Adipose tissue (tissue), 3 donors: ENCODE data around the gene STEEP1. TPM values are rescaled to one million over a fixed set of nuclear protein-coding genes. Genes with fewer than 3 reads are reported as not detected.
"Not testable (repeated sequence)": the region's sequence is repeated elsewhere in the genome, so short reads cannot be mapped to it uniquely, and the experiment has no call there.

ENCODE experiments used
- H3K27ac ChIP-seq: one replicate; pipeline ENCODE4 v1.5.1; 2013; ENCODE audit warnings: low read depth, low read length
- WGBS, 3 donors: extraction: QIAGEN DNeasy Blood & Tissue Kit; methylation state at CpG; one replicate each; pipeline ENCODE4 v1.1.7; 2013; 5-methylcytosine and 5-hydroxymethylcytosine counted together
- polyA plus RNA-seq, 3 donors: library from polyadenylated mRNA; stranded (reverse); fragments of 200-250 nt; gene quantifications; one replicate each; pipeline ENCODE4 v1.2.3, GENCODE V29; 2013
- donor health status: healthy with polysubstance abuse.
- donor health status: Bipolar disorder and iron deficiency.
- donor health status: healthy.

STEEP1 gene
- polyA plus RNA-seq, 3 donors: 10.2 to 23.8 (median 21.6) TPM

GRCh38 chrX:119541188-119541587, 24.0 kb downstream of the STEEP1 start:
- H3K27ac ChIP-seq: no peak overlapping the region
- 59 to 77% (median 68%) methylated on average over 4 of the region's 4 CpGs for WGBS, 3 donors

DNA sequence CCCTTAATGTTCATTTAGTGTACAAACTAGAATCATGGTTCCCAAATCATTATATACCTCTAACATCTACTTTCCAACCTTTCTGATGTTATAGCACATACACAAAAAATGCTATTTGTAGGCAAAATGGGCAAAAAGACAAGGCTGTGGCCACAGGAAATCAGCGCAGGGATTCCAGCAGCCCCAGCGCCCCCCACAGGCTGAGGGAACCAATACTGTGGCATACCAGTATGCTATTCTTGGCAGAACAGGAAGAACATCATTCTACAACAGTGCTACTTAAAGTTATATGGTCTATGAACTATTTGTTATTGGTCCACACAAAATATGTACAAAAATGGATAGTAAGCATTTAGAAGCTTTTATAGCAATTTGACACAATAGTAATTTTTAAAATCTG, 25.3 kb downstream of the STEEP1 start:
- 27 to 52% (median 52%) methylated on average over 2 of the region's 2 CpGs for WGBS, 3 donors
- no peak overlapping the region for H3K27ac ChIP-seq

- WGBS, 3 donors: 64 to 94% (median 69%) methylated on average over 3 of the region's 3 CpGs
Measured at GRCh38 chrX:119537487-119537886, 27.7 kb downstream of the STEEP1 start.

GRCh38 chrX:119529345-119530276, 35.6 kb downstream of the STEEP1 start:
- WGBS, 3 donors: 55 to 83% (median 64%) methylated on average over 9 of the region's 9 CpGs
- no peak overlapping the region for H3K27ac ChIP-seq

More at GRCh38 chrX:119537487-119537886, 27.7 kb downstream of the STEEP1 start:
- H3K27ac ChIP-seq: no peak overlapping the region

DNA sequence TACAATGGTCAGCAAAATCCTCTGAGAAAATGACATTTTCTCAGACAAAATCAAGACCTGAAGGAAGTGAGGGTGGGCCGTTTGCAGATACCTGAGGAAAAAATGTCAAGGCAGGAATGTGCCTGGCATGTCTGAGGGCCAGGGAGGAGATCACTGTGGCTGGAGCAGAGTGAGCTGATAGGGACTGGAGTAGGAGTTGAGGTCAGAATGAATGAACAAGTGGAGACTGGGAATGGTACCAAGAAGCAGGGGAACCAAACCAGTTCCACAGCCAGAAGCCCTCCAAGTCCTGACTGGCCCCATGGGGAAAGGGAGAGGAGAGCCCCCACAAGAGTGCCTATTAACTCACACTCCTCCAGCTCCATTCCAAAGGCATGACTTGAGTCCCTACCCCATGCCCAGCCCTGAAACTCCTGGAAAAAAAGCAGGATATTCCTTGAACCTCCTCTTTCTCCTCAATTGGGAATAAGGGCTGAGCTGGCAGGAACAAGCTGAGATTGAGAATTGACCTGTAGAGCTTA, 41.5 kb downstream of the STEEP1 start:
- no peak overlapping the region for H3K27ac ChIP-seq
- 52 to 65% (median 57%) methylated on average over 1 of the region's 1 CpG for WGBS, 3 donors

- 84 to 92% (median 90%) methylated on average over 6 of the region's 6 CpGs for WGBS, 3 donors
Measured at GRCh38 chrX:119521246-119521645, 44.0 kb downstream of the STEEP1 start.

DNA sequence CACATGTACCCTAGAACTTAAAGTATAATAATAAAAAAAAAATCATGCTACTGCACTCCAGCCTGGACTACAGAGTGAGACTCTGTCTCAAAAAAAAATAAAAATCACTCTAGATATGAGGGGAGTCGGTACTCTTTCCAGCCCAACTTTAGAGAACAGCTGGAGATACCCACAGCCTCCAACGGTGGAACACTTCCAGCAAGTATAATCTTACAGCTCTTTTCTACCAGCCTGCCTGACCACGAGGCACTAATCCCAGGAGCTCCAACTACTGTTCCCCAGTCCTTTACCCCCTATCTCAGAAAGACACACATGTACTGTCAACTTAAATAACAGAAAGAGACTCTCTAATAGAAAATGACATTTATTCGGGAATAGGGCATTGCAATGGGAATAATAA, 46.8 kb downstream of the STEEP1 start:
- 66 to 84% (median 83%) methylated on average over 4 of the region's 4 CpGs for WGBS, 3 donors
- H3K27ac ChIP-seq: no peak overlapping the region

More at GRCh38 chrX:119521246-119521645, 44.0 kb downstream of the STEEP1 start:
- no peak overlapping the region for H3K27ac ChIP-seq

- 31 to 34% (median 33%) methylated on average over 5 of the region's 5 CpGs for WGBS, 3 donors
- H3K27ac ChIP-seq: no peak overlapping the region
Measured at GRCh38 chrX:119516157-119516702, 49.0 kb downstream of the STEEP1 start.

DNA sequence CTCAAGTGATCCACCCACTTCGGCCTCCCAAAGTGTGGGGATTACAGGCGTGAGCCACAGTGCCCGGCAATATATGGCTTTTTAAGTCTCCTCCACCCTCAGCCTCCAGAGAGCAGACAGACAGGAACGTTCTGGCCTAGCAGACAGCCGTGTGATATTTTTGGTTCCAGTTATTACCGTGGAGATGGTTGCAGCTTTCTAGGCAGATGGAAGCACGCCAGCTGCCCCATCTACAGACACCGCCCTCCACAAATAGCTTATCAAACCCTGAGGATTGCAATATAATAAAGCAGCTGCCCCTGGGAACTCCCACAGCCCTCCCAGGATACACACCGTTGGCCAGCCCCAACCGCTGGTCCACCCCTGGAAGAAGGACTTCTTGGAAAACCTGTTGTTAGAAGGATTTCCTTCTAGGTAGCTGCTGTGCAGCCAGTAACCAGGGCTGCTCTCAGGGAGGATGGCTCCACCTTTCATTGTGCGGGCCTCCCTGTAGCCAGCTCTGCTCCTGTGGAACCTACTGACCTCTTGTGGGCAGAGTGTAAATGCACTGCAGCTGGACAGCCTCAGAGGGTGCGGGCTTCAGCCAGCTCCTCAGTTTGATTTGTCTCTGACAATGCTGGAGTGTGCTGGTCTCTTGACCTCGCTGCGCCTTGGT, 52.9 kb downstream of the STEEP1 start:
- WGBS, 3 donors: 24 to 52% (median 48%) methylated on average over 11 to 14 of the region's 14 CpGs
- H3K27ac ChIP-seq: no peak overlapping the region

- no peak overlapping the region for H3K27ac ChIP-seq
- 66 to 82% (median 75%) methylated on average over 6 of the region's 6 CpGs for WGBS, 3 donors
Measured at GRCh38 chrX:119507206-119507605, 58.0 kb downstream of the STEEP1 start.

DNA sequence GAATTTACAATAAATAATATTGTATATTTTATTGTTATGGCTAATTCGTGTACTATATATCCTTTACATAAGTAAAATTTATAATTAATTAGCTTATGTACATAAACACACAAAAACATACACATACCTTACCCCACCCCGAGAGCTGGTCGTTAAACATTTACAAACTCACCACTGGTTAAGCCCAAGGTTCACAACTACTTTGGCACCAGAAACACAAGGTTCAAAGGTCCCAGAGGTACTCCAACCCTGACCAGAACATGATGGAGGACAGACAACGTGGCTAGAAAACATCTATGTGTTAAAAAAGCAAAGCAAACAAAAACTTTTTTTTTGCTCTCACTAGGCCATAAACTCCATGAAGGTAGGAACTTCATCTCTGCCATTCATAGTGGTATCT, 59.3 kb downstream of the STEEP1 start:
- H3K27ac ChIP-seq: no peak overlapping the region
- 38 to 85% (median 76%) methylated on average over 4 of the region's 4 CpGs for WGBS, 3 donors

DNA sequence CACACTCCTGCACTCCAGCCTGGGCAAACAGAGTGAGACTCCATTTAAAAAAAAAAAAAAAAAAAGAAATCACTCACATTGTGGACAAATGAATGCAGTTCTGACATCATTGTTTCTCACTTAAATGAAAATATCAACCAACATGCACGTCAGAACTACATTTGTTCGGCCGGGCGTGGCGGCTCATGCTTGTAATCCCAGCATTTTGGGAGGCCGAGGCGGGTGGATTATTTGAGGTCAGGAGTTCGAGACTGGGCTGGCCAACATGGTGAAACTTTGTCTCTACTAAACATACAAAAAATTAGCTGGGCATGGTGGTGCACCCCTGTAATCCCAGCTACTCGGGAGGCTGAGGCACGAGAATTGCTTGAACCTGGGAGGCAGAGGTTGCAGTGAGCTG, 60.1 kb downstream of the STEEP1 start:
- WGBS, 3 donors: 84 to 96% (median 89%) methylated on average over 8 to 10 of the region's 10 CpGs
- H3K27ac ChIP-seq: not testable (repeated sequence)

DNA sequence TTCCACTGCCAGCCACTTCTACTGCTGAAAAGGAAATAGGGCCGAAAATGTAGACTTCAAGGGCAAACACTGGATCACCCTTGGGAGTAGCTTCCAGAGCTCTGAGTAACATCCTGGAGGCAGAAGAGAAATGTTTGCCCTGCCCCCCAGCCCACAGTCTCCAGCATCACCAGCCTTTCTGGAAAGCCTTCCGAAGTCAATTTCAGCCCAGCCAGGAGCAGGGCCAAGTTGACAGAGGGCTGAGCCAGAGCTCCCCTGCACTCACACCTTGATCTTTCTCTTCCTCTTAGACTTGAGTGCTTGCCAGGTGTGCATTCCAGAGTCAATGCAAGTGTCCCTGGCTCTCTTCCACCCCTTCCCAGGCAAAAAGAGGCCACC, 61.7 kb downstream of the STEEP1 start:
- WGBS, 3 donors: 13 to 64% (median 49%) methylated on average over 2 of the region's 2 CpGs
- H3K27ac ChIP-seq: no peak overlapping the region

DNA sequence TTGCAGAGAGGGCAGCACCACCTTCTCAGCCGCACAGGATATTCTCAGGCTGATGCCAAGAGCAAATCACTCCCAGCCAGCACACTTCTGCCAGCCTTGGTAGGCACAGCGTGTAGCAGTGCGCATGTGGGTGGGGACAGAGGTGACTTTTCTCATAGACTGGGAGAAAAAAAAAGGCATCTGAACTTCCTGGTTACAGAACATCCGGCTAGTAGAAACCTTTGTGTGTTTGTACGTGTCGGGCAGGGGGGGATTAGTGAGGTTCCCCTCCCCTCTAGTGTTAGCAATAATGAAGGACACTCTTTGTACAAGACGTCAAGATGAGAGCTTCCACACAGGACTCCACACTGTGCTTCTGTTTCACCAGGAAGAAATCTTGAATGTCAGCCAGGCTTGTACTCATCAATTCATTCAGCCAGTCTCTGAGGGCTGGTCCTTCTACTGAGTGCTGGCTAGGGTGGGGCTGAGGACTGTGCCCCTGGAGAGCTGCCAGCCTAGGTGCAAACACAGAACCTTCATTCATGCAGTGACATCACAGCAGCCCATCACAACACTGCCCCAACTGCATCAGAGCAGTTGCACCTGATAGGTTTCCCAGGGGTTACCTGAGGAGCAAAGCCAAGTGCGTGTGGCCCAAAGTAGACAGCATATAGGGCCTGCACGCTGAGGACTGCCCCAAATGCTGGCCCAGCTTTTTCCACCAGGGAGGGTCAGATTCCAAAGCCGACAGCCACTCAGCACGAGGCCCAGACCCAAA, 62.3 kb downstream of the STEEP1 start:
- 19 to 54% (median 46%) methylated on average over 11 of the region's 11 CpGs for WGBS, 3 donors
- H3K27ac ChIP-seq: no peak overlapping the region

- WGBS, 3 donors: 77 to 95% (median 90%) methylated on average over 7 of the region's 7 CpGs
Measured at GRCh38 chrX:119501511-119502148, 63.6 kb downstream of the STEEP1 start.

GRCh38 chrX:119500061-119500800, 65.0 kb downstream of the STEEP1 start:
- no peak overlapping the region for H3K27ac ChIP-seq
- 77 to 91% (median 89%) methylated on average over 13 of the region's 13 CpGs for WGBS, 3 donors

More at GRCh38 chrX:119501511-119502148, 63.6 kb downstream of the STEEP1 start:
- no peak overlapping the region for H3K27ac ChIP-seq

DNA sequence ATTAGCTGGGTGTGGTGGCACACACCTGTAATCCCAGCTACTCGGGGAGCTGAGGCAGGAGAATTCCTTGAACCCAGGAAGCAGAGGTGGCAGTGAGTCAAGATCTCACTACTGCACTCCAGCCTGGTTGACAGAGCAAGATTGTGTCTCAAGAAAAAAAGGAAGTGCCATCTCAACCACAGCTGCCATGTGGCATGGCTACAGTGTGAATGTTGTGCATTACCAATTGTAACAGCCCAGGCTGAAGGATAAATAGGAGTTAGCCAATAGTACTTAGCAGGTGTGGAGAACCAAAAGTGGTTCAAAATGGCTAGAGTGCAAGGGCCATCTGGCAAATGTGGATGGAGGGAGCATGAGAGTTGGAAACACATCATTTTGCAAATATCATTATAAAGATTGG, 68.0 kb downstream of the STEEP1 start:
- H3K27ac ChIP-seq: no peak overlapping the region
- WGBS, 3 donors: 53 to 60% methylated on average over 1 of the region's 1 CpG; no CpG with 5 or more reads in 1 of the 3 donors
